HG02678 (cell line): Measurements from ENCODE around the gene ZSWIM4.

Source experiments
- ATAC-seq: cut with Tn5 transposase; IDR thresholded peaks from one replicate; pipeline ENCODE4 v1.9.1; 2021; ENCODE audit warnings: mild to moderate bottlenecking, moderate library complexity; ENCODE audit not compliant: unreplicated experiment

The ZSWIM4 gene

GRCh38 chr19:13806728-13807127 is 11.5 kb downstream of the ZSWIM4 start:
- no peak for ATAC-seq

GRCh38 chr19:13807421-13808021 is 12.3 kb downstream of the ZSWIM4 start:
- no peak for ATAC-seq

GRCh38 chr19:13808856-13809255 is 13.6 kb downstream of the ZSWIM4 start:
- ATAC-seq, result no peak

- ATAC-seq, result no peak
Observed at GRCh38 chr19:13812544-13812943, 17.3 kb downstream of the ZSWIM4 start.

GRCh38 chr19:13813147-13813546 is 17.9 kb downstream of the ZSWIM4 start:
- ATAC-seq, result no peak

- ATAC-seq, result no peak
Observed at GRCh38 chr19:13814550-13814949, 19.3 kb downstream of the ZSWIM4 start.

- ATAC-seq, result no peak
Observed at GRCh38 chr19:13817018-13817614, 21.9 kb downstream of the ZSWIM4 start.

GRCh38 chr19:13817615-13818371 is 22.6 kb downstream of the ZSWIM4 start:
- ATAC-seq, result no peak

GRCh38 chr19:13819238-13819637 is 24.0 kb downstream of the ZSWIM4 start:
- no peak for ATAC-seq

- ATAC-seq, result no peak
Observed at GRCh38 chr19:13821292-13821691, 26.0 kb downstream of the ZSWIM4 start.

GRCh38 chr19:13823256-13823655 is 28.0 kb downstream of the ZSWIM4 start:
- no peak for ATAC-seq

- no peak for ATAC-seq
Observed at GRCh38 chr19:13823901-13824300, 28.7 kb downstream of the ZSWIM4 start.

- ATAC-seq, result no peak
Observed at GRCh38 chr19:13824703-13825102, 29.5 kb downstream of the ZSWIM4 start.

- ATAC-seq, result no peak
Observed at GRCh38 chr19:13825489-13826441, 30.5 kb downstream of the ZSWIM4 start.

- ATAC-seq, result no peak
Observed at GRCh38 chr19:13826652-13827235, 31.5 kb downstream of the ZSWIM4 start.

GRCh38 chr19:13827656-13828055 is 32.4 kb downstream of the ZSWIM4 start:
- ATAC-seq, result no peak

GRCh38 chr19:13830114-13830740 is 35.0 kb downstream of the ZSWIM4 start:
- no peak for ATAC-seq

- ATAC-seq, result no peak
Observed at GRCh38 chr19:13830741-13831536, 35.7 kb downstream of the ZSWIM4 start.
